22Rv1 (cell line): Measurements from ENCODE around the gene SLC8A3.

ENCODE experiments used
- ZFX ChIP-seq: fragments of 450-650 bp; IDR thresholded peaks from 2 replicates; pipeline ENCODE4 v1.6.1; 2017; ENCODE audit warnings: antibody characterized with exemption, borderline replicate concordance
- TF ChIP-seq, protein P1 (sequence below): fragments of 450-650 bp; IDR thresholded peaks from 2 replicates; pipeline ENCODE4 v1.5.1; 2017; ENCODE audit warnings: mild to moderate bottlenecking

GRCh38 chr14:70059545-70059944, 129.2 kb downstream of the SLC8A3 start:
- TF ChIP-seq, protein P1, sequence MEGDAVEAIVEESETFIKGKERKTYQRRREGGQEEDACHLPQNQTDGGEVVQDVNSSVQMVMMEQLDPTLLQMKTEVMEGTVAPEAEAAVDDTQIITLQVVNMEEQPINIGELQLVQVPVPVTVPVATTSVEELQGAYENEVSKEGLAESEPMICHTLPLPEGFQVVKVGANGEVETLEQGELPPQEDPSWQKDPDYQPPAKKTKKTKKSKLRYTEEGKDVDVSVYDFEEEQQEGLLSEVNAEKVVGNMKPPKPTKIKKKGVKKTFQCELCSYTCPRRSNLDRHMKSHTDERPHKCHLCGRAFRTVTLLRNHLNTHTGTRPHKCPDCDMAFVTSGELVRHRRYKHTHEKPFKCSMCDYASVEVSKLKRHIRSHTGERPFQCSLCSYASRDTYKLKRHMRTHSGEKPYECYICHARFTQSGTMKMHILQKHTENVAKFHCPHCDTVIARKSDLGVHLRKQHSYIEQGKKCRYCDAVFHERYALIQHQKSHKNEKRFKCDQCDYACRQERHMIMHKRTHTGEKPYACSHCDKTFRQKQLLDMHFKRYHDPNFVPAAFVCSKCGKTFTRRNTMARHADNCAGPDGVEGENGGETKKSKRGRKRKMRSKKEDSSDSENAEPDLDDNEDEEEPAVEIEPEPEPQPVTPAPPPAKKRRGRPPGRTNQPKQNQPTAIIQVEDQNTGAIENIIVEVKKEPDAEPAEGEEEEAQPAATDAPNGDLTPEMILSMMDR = no peak
- TF ChIP-seq ZFX = no peak
